ENCODE measurements around the gene EXTL2. TPM values are rescaled to one million over a fixed set of nuclear protein-coding genes. Genes with fewer than 3 reads are reported as not detected.

EXTL2 gene
- polyA plus RNA-seq, 1 donor = 24.3 TPM

DNA sequence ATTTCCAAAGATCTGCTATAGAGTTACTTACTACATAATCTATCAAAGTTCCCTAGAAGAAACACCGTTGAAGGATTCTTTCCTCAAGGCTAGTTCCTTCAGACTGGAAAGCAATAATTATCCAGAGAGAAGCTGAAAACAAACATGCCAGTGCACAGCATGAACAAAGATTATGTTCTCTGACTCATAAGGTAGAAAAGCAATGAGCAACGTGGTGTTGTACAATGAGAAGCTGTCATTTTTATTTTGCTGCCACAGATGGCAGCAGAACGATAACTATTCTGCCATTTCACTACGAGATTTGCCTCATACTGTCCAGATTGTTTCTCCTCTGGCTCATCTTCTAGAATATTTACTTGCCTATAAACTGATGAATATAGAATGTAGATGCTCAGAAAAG, 10.7 kb downstream of the EXTL2 start:
- DNase-seq = peak; percentile 20 to 61
- WGBS (ENCODE audit: insufficient coverage, low lambda C conversion rate) = 18% methylated on average over 3 of the region's 4 CpGs
- Histone ChIP-seq H3K9me3 (ENCODE audit: control insufficient read depth, low read depth, low read length) (no peaks in the 10 kb centered on the region), H3K27ac (ENCODE audit: low read length) (peak overlapping the region; percentile 58), H3K4me3 (ENCODE audit: low read length) (no peak overlapping the region), H3K4me1 (ENCODE audit: control insufficient read depth, insufficient read depth, low read length) (peaks cover 9% of the 10 kb centered on the region), H3K36me3 (ENCODE audit: control insufficient read depth, insufficient read depth, low read length) (peaks cover 3% of the 10 kb centered on the region), H3K27me3 (ENCODE audit: control insufficient read depth, insufficient read depth, low read length) (no peaks in the 10 kb centered on the region)

GRCh38 chr1:100882698-100883097, 11.9 kb downstream of the EXTL2 start:
- Histone ChIP-seq H3K27ac (ENCODE audit: low read length) (peak overlapping the region; percentile 58), H3K27me3 (ENCODE audit: control insufficient read depth, insufficient read depth, low read length) (no peaks in the 10 kb centered on the region), H3K4me1 (ENCODE audit: control insufficient read depth, insufficient read depth, low read length) (peaks cover 9% of the 10 kb centered on the region), H3K9me3 (ENCODE audit: control insufficient read depth, low read depth, low read length) (no peaks in the 10 kb centered on the region), H3K4me3 (ENCODE audit: low read length) (no peak overlapping the region), H3K36me3 (ENCODE audit: control insufficient read depth, insufficient read depth, low read length) (peaks cover 3% of the 10 kb centered on the region)
- no CpG with 5 or more reads among the region's 2 CpGs for WGBS (ENCODE audit: insufficient coverage, low lambda C conversion rate)
- peak; percentile 69 to 84 for DNase-seq

DNA sequence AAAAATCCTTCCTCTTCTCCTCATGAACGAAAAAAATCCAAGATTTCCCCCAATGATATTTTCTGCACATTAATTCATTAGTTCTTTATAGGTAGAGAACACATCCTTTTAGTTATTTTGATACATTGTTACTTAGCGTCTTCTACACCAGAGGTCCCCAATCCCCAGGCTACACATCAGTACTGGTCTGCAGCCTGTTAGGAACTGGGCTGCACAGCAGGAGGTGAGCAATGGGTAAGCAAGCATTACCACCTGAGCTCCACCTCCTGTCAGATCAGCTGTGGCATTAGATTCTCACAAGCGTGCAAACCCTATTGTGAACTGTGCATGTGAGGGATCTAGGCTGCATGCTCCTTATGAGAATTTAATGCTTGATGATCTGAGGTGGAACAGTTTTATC, 13.0 kb downstream of the EXTL2 start:
- 100% methylated on average over 1 of the region's 3 CpGs for WGBS (ENCODE audit: insufficient coverage, low lambda C conversion rate)
- Histone ChIP-seq H3K36me3 (ENCODE audit: control insufficient read depth, insufficient read depth, low read length) (peaks cover 2% of the 10 kb centered on the region), H3K27ac (ENCODE audit: low read length) (no peak overlapping the region), H3K27me3 (ENCODE audit: control insufficient read depth, insufficient read depth, low read length) (no peaks in the 10 kb centered on the region), H3K9me3 (ENCODE audit: control insufficient read depth, low read depth, low read length) (no peaks in the 10 kb centered on the region), H3K4me3 (ENCODE audit: low read length) (no peak overlapping the region), H3K4me1 (ENCODE audit: control insufficient read depth, insufficient read depth, low read length) (peaks cover 9% of the 10 kb centered on the region)
- no peak for DNase-seq

- Histone ChIP-seq H3K27ac (ENCODE audit: low read length) (no peak overlapping the region), H3K36me3 (ENCODE audit: control insufficient read depth, insufficient read depth, low read length) (no peaks in the 10 kb centered on the region), H3K9me3 (ENCODE audit: control insufficient read depth, low read depth, low read length) (no peaks in the 10 kb centered on the region), H3K4me3 (ENCODE audit: low read length) (no peak overlapping the region), H3K27me3 (ENCODE audit: control insufficient read depth, insufficient read depth, low read length) (no peaks in the 10 kb centered on the region), H3K4me1 (ENCODE audit: control insufficient read depth, insufficient read depth, low read length) (peaks cover 9% of the 10 kb centered on the region)
- DNase-seq = no peak
These were observed 15.2 kb downstream of the EXTL2 start for GRCh38 chr1:100879422-100879821.

DNA sequence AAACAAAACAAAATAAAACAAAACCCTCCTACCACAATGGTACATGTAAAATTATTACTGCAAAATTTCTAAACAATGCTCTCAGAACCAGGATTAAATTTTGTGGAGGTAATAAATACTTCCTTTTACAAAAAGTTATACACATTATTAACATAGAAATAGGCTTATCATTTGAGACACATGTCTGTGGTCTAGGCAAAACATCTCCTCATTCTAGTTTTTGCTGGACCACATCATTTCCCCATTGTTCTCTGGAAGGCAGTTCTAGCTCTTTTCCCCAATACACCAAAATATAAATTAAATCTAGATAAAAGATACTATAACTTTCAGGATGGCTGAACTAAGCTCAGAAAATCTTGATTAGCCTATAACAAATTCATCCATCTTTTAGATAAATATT, 18.4 kb downstream of the EXTL2 start:
- no peaks in the 10 kb centered on the region for H3K4me1 ChIP-seq (ENCODE audit: control insufficient read depth, insufficient read depth, low read length)
- no peak overlapping the region for H3K4me3 ChIP-seq (ENCODE audit: low read length)
- no peak overlapping the region for H3K27ac ChIP-seq (ENCODE audit: low read length)
- DNase-seq = no peak
- no peaks in the 10 kb centered on the region for H3K27me3 ChIP-seq (ENCODE audit: control insufficient read depth, insufficient read depth, low read length)
- no peaks in the 10 kb centered on the region for H3K9me3 ChIP-seq (ENCODE audit: control insufficient read depth, low read depth, low read length)
- H3K36me3 ChIP-seq (ENCODE audit: control insufficient read depth, insufficient read depth, low read length) = no peaks in the 10 kb centered on the region

GRCh38 chr1:100875228-100875627, 19.4 kb downstream of the EXTL2 start:
- Histone ChIP-seq H3K9me3 (ENCODE audit: control insufficient read depth, low read depth, low read length) (no peaks in the 10 kb centered on the region), H3K27me3 (ENCODE audit: control insufficient read depth, insufficient read depth, low read length) (no peaks in the 10 kb centered on the region), H3K4me3 (ENCODE audit: low read length) (no peak overlapping the region), H3K4me1 (ENCODE audit: control insufficient read depth, insufficient read depth, low read length) (no peaks in the 10 kb centered on the region), H3K36me3 (ENCODE audit: control insufficient read depth, insufficient read depth, low read length) (no peaks in the 10 kb centered on the region), H3K27ac (ENCODE audit: low read length) (no peak overlapping the region)
- WGBS (ENCODE audit: insufficient coverage, low lambda C conversion rate) = 100% methylated on average over 1 of the region's 3 CpGs
- DNase-seq = no peak

- no peak for DNase-seq
- H3K36me3 ChIP-seq (ENCODE audit: control insufficient read depth, insufficient read depth, low read length) = no peaks in the 10 kb centered on the region
- H3K4me1 ChIP-seq (ENCODE audit: control insufficient read depth, insufficient read depth, low read length) = no peaks in the 10 kb centered on the region
- H3K27ac ChIP-seq (ENCODE audit: low read length) = no peak overlapping the region
- H3K27me3 ChIP-seq (ENCODE audit: control insufficient read depth, insufficient read depth, low read length) = no peaks in the 10 kb centered on the region
- no peaks in the 10 kb centered on the region for H3K9me3 ChIP-seq (ENCODE audit: control insufficient read depth, low read depth, low read length)
- 100% methylated on average over 1 of the region's 2 CpGs for WGBS (ENCODE audit: insufficient coverage, low lambda C conversion rate)
- no peak overlapping the region for H3K4me3 ChIP-seq (ENCODE audit: low read length)
These were observed 20.2 kb downstream of the EXTL2 start for GRCh38 chr1:100874433-100874832.

GRCh38 chr1:100869996-100870395, 24.6 kb downstream of the EXTL2 start:
- H3K36me3 ChIP-seq (ENCODE audit: control insufficient read depth, insufficient read depth, low read length) = no peaks in the 10 kb centered on the region
- H3K27me3 ChIP-seq (ENCODE audit: control insufficient read depth, insufficient read depth, low read length) = no peaks in the 10 kb centered on the region
- H3K27ac ChIP-seq (ENCODE audit: low read length) = no peak overlapping the region
- H3K4me3 ChIP-seq (ENCODE audit: low read length) = no peak overlapping the region
- DNase-seq = no peak
- H3K9me3 ChIP-seq (ENCODE audit: control insufficient read depth, low read depth, low read length) = no peaks in the 10 kb centered on the region
- no peaks in the 10 kb centered on the region for H3K4me1 ChIP-seq (ENCODE audit: control insufficient read depth, insufficient read depth, low read length)
- WGBS (ENCODE audit: insufficient coverage, low lambda C conversion rate) = 100% methylated on average over 1 of the region's 2 CpGs

GRCh38 chr1:100868364-100868995, 26.2 kb downstream of the EXTL2 start:
- no peak overlapping the region for H3K27ac ChIP-seq (ENCODE audit: low read length)
- H3K4me3 ChIP-seq (ENCODE audit: low read length) = no peak overlapping the region
- no peaks in the 10 kb centered on the region for H3K36me3 ChIP-seq (ENCODE audit: control insufficient read depth, insufficient read depth, low read length)
- H3K9me3 ChIP-seq (ENCODE audit: control insufficient read depth, low read depth, low read length) = no peaks in the 10 kb centered on the region
- 0% methylated on average over 1 of the region's 7 CpGs for WGBS (ENCODE audit: insufficient coverage, low lambda C conversion rate)
- H3K4me1 ChIP-seq (ENCODE audit: control insufficient read depth, insufficient read depth, low read length) = no peaks in the 10 kb centered on the region
- DNase-seq = no peak
- no peaks in the 10 kb centered on the region for H3K27me3 ChIP-seq (ENCODE audit: control insufficient read depth, insufficient read depth, low read length)

DNA sequence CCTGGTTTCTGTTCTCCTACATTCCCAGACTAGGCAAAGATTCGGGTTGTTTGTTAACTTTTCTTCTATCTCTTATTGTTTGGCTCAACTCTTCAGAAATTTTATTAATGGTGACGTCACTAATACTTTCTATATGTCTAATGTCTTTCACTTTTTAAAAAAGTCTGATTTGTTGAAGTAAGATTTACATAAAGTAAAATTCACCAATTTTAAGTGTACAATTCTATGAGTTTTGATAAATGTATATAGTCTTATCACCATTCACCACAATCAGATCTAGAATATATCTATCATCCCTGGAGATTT, 27.8 kb downstream of the EXTL2 start:
- WGBS (ENCODE audit: insufficient coverage, low lambda C conversion rate) = no CpG with 5 or more reads among the region's 2 CpGs
- no peaks in the 10 kb centered on the region for H3K4me1 ChIP-seq (ENCODE audit: control insufficient read depth, insufficient read depth, low read length)
- no peaks in the 10 kb centered on the region for H3K9me3 ChIP-seq (ENCODE audit: control insufficient read depth, low read depth, low read length)
- no peak overlapping the region for H3K27ac ChIP-seq (ENCODE audit: low read length)
- H3K27me3 ChIP-seq (ENCODE audit: control insufficient read depth, insufficient read depth, low read length) = no peaks in the 10 kb centered on the region
- H3K36me3 ChIP-seq (ENCODE audit: control insufficient read depth, insufficient read depth, low read length) = no peaks in the 10 kb centered on the region
- H3K4me3 ChIP-seq (ENCODE audit: low read length) = no peak overlapping the region
- no peak for DNase-seq

- H3K4me3 ChIP-seq (ENCODE audit: low read length) = no peak overlapping the region
- H3K36me3 ChIP-seq (ENCODE audit: control insufficient read depth, insufficient read depth, low read length) = no peaks in the 10 kb centered on the region
- H3K4me1 ChIP-seq (ENCODE audit: control insufficient read depth, insufficient read depth, low read length) = no peaks in the 10 kb centered on the region
- 75% methylated on average over 4 of the region's 5 CpGs for WGBS (ENCODE audit: insufficient coverage, low lambda C conversion rate)
- H3K27ac ChIP-seq (ENCODE audit: low read length) = no peak overlapping the region
- H3K27me3 ChIP-seq (ENCODE audit: control insufficient read depth, insufficient read depth, low read length) = no peaks in the 10 kb centered on the region
- no peak for DNase-seq
- H3K9me3 ChIP-seq (ENCODE audit: control insufficient read depth, low read depth, low read length) = no peaks in the 10 kb centered on the region
These were observed 28.4 kb downstream of the EXTL2 start for GRCh38 chr1:100866041-100866900.

All from large intestine (tissue), 3 donors.